Colonic mucosa (tissue), 4 donors: ENCODE data around the gene IL27RA. TPM values are rescaled to one million over a fixed set of nuclear protein-coding genes. Genes with fewer than 3 reads are reported as not detected.
"Not testable (repeated sequence)": the region's sequence is repeated elsewhere in the genome, so short reads cannot be mapped to it uniquely, and the experiment has no call there.

Source experiments
- DNase-seq: peaks from one replicate; pipeline ENCODE4 v3.0.0-alpha.2; 2020
- H3K27ac ChIP-seq: fragments of 200-600 bp; one replicate; pipeline ENCODE4 v1.8.0; 2021
- H3K27me3 ChIP-seq: fragments of 200-600 bp; one replicate; pipeline ENCODE4 v1.8.0; 2021
- H3K36me3 ChIP-seq: fragments of 200-600 bp; one replicate; pipeline ENCODE4 v1.8.0; 2021
- H3K4me1 ChIP-seq: fragments of 200-600 bp; one replicate; pipeline ENCODE4 v1.8.0; 2021; ENCODE audit warnings: mild to moderate bottlenecking
- H3K4me3 ChIP-seq: fragments of 200-600 bp; one replicate; pipeline ENCODE4 v1.8.0; 2021
- H3K9ac ChIP-seq, 2 donors: one replicate each; pipeline ENCODE4 v1.7.0; 2013; ENCODE audit warnings: control low read depth in 2 of 2, low read depth in 2 of 2, low read length in 2 of 2
- H3K9me3 ChIP-seq: fragments of 200-600 bp; one replicate; pipeline ENCODE4 v1.8.0; 2021
- CTCF ChIP-seq: fragments of 200-600 bp; IDR thresholded peaks from one replicate; pipeline ENCODE4 v1.8.0; 2022; ENCODE audit warnings: antibody characterized with exemption, mild to moderate bottlenecking
- intact Hi-C: fragments of 100-400 bp; cut with DNase I; formaldehyde crosslinking; loops from one replicate; pipeline ENCODE4 v1.14.1; 2022
- total RNA-seq, 2 donors: library from RNA; stranded (reverse); fragmentation: NEBNext Ultra II Directional in 1 of 2; extraction: Animal tissue kit (Norgen Biotek cat#: 25700) in 1 of 2; gene quantifications; one replicate each; pipeline ENCODE4 v1.2.1, GENCODE V29; 2021
- donor health status: healthy.
- donor health status: DM: no; HTN: no; CAD: no.
- donor health status: DM: no; HTN: no; CAD: no.

Gene IL27RA
- total RNA-seq, 2 donors from 2014 or later: 2.5 to 3.2 TPM

- H3K27ac ChIP-seq: peak overlapping the region; percentile 54
- H3K27me3 ChIP-seq: no peaks in the 10 kb centered on the region
- H3K4me3 ChIP-seq: peak overlapping the region; percentile 66
- no peak for DNase-seq
- H3K4me1 ChIP-seq: no peaks in the 10 kb centered on the region
- H3K9ac ChIP-seq: peak overlapping the region in 1 of 2 donors; percentile 55
- no peaks in the 10 kb centered on the region for H3K36me3 ChIP-seq
- TF ChIP-seq CTCF: no peak
- intact Hi-C loops: no loop called here
- H3K9me3 ChIP-seq: no peaks in the 10 kb centered on the region
Measured at GRCh38 chr19:14030997-14031718, 404 bp upstream of the IL27RA start.

GRCh38 chr19:14033946-14034345, 2.4 kb downstream of the IL27RA start:
- Histone ChIP-seq H3K4me1 (no peaks in the 10 kb centered on the region), H3K4me3 (no peak overlapping the region), H3K36me3 (no peaks in the 10 kb centered on the region), H3K27me3 (no peaks in the 10 kb centered on the region), H3K9ac (no peak overlapping the region), H3K9me3 (no peaks in the 10 kb centered on the region), H3K27ac (no peak overlapping the region)
- TF ChIP-seq CTCF: no peak
- intact Hi-C loops: no loop called here
- no peak for DNase-seq

GRCh38 chr19:14035159-14035558, 3.6 kb downstream of the IL27RA start:
- H3K36me3 ChIP-seq, intact Hi-C loops, H3K9ac ChIP-seq, H3K27me3 ChIP-seq, H3K4me3 ChIP-seq, DNase-seq, H3K4me1 ChIP-seq, H3K9me3 ChIP-seq, H3K27ac ChIP-seq: not testable (repeated sequence)

- no peaks in the 10 kb centered on the region for H3K27me3 ChIP-seq
- no peak for DNase-seq
- no peak for TF ChIP-seq CTCF
- H3K36me3 ChIP-seq: no peaks in the 10 kb centered on the region
- H3K9ac ChIP-seq: no peak overlapping the region
- no peaks in the 10 kb centered on the region for H3K9me3 ChIP-seq
- no peak overlapping the region for H3K4me3 ChIP-seq
- intact Hi-C loops: no loop called here
- no peaks in the 10 kb centered on the region for H3K4me1 ChIP-seq
- H3K27ac ChIP-seq: no peak overlapping the region
Measured at GRCh38 chr19:14035706-14036105, 4.1 kb downstream of the IL27RA start.

- no peaks in the 10 kb centered on the region for H3K4me1 ChIP-seq
- no peaks in the 10 kb centered on the region for H3K27me3 ChIP-seq
- no peak overlapping the region for H3K27ac ChIP-seq
- intact Hi-C loops: no loop called here
- no peaks in the 10 kb centered on the region for H3K9me3 ChIP-seq
- H3K4me3 ChIP-seq: no peak overlapping the region
- no peak for TF ChIP-seq CTCF
- H3K9ac ChIP-seq: no peak overlapping the region
- DNase-seq: no peak
- H3K36me3 ChIP-seq: no peaks in the 10 kb centered on the region
Measured at GRCh38 chr19:14039181-14039580, 7.6 kb downstream of the IL27RA start.
